H1 (cell line): ENCODE measurements around the gene VSIG10L2. TPM values are rescaled to one million over a fixed set of nuclear protein-coding genes. Genes with fewer than 3 reads are reported as not detected.

Source experiments
- CHD1 ChIP-seq: IDR thresholded peaks from 2 replicates; pipeline ENCODE4 v1.6.1; 2012; ENCODE audit warnings: low read depth, low read length, improper control_type of control experiment
- GABPA ChIP-seq: IDR thresholded peaks from 2 replicates; pipeline ENCODE4 v1.6.1; 2011; ENCODE audit warnings: mild to moderate bottlenecking, low read length, moderate library complexity, borderline replicate concordance; ENCODE audit not compliant: insufficient read depth
- JUND ChIP-seq: IDR thresholded peaks from 2 replicates; pipeline ENCODE4 v1.6.1; 2011; ENCODE audit warnings: mild to moderate bottlenecking, improper control_type of control experiment, low read length
- PHF8 ChIP-seq: fragments of 200-600 bp; sonication (generic); conservative IDR thresholded peaks from 2 replicates; pipeline ENCODE4 v1.7.1; 2012; ENCODE audit warnings: low read depth, mild to moderate bottlenecking, inconsistent platforms, low read length, moderate library complexity
- RXRA ChIP-seq: IDR thresholded peaks from 2 replicates; pipeline ENCODE4 v1.6.1; 2011; ENCODE audit warnings: low read depth, mild to moderate bottlenecking, low read length, moderate library complexity; ENCODE audit not compliant: insufficient read depth
- ZNF274 ChIP-seq: IDR thresholded peaks from 2 replicates; pipeline ENCODE4 v1.7.0; 2012; ENCODE audit warnings: low read length, borderline replicate concordance; ENCODE audit errors: extremely low read depth
- polyA plus RNA-seq, 7 experiments: library from polyadenylated mRNA; depleted of rRNA in 3 of 7; stranded (reverse) in 5 of 7; unstranded in 2 of 7; fragments of >200 nt in 5 of 7; fragments of 200-250 nt in 2 of 7; gene quantifications; 1 replicate in 5 of 7; 2 replicates in 1 of 7; 4 replicates in 1 of 7; pipeline versions ENCODE4 v1.2.1 to v1.2.3, GENCODE V29; 2011 to 2013; ENCODE audit warnings: missing spikeins in 2 of 7, mixed read lengths in 2 of 7
- total RNA-seq: library from RNA; stranded (reverse); fragmentation: NEBNext Ultra II Directional; extraction: Animal tissue kit (Norgen Biotek cat#: 25700); gene quantifications from 2 replicates; pipeline ENCODE4 v1.2.1, GENCODE V29; 2021

Gene VSIG10L2
- total and polyA plus RNA-seq, 2 of the 8 experiments (the other 6 are each of a cell fraction or from before 2014, with no cell fraction given), result not detected

DNA sequence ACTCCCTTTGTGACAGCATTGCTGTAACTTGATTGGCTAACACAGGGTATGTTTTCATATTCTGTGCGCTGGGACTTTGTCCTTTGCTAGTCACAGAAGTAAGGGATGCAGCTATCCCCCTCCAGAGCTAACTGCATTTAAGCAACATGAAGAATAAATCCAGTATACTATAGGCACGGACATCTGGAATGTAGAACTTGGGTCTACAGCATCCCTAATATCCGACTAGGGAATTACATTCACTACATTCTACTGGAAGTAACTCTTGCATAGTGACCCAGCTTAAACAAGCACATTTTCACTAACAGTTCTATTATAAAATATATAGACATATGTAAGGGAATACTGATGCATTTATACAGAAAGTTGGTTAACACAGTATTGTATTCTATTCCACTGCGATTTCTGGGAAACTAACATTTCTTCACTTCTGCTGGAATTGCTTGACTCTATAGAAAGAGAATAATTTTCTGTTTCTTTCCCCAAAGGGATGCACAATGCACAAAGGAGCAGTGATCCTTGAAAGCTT lies 13.1 kb downstream of the VSIG10L2 start (continued):
- TF ChIP-seq CHD1 (no peak), PHF8 (no peak), RXRA (no peak), GABPA (no peak), ZNF274 (no peak), JUND (no peak)
